ENCODE data around the gene PCNX2. TPM values are rescaled to one million over a fixed set of nuclear protein-coding genes. Genes with fewer than 3 reads are reported as not detected.
"Not testable (repeated sequence)": the region's sequence is repeated elsewhere in the genome, so short reads cannot be mapped to it uniquely, and the experiment has no call there.

Gene PCNX2
- total RNA-seq, 4 donors from 2014 or later = 4.3 to 19.5 (median 9.0) TPM

DNA sequence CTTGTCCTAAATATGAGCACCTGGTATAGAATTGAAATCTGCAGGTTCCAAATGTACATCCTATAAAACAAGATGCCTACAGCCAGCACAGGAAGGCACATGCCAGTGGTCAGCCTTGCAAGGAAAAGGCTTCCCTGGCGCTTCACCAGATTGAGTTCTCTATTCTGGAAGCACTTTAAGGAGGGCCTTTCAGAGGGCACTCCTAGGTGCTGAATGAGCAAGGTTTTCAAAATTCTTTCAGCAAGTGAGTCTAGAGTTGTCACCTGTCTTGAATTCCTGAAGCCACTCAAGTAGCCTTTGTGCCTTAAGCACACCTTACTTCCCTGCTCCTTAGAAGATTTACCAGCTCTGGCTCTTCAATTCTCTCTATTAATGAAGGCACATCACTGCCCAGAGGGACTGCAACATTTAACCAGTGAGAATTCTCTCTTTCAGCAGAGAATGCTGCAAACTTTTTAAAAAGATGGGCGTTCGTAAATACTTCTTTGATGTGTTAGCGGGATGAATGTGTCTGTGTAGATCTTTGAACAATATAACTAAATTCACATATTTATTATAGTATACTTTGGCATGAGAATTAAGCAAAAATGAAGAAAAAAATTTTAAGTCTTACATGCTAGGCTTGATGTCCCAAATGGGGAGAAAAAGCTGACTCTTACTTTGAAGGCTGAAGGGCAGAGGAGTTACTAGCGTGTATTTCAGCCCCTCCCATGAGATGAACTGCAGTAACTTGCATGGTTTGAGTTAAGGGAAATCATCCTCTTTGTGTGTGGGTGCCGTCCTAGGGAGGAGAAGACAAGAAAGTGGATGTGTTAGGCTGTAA lies 183.1 kb downstream of the PCNX2 start:
- intact Hi-C loops (cut with DNase I) = no loop called here
- Histone ChIP-seq H3K9me3 (no peaks in the 10 kb centered on the region), H3K4me1 (peaks cover 26 to 53% (median 27%) of the 10 kb centered on the region in 3 donors), H3K4me3 (no peak overlapping the region), H3K36me3 (no peaks in the 10 kb centered on the region), H3K27me3 (no peaks in the 10 kb centered on the region), H3K27ac (peak overlapping the region; percentile 81 to 85 (median 82))
- no peak for DNase-seq
- TF ChIP-seq, protein P1, sequence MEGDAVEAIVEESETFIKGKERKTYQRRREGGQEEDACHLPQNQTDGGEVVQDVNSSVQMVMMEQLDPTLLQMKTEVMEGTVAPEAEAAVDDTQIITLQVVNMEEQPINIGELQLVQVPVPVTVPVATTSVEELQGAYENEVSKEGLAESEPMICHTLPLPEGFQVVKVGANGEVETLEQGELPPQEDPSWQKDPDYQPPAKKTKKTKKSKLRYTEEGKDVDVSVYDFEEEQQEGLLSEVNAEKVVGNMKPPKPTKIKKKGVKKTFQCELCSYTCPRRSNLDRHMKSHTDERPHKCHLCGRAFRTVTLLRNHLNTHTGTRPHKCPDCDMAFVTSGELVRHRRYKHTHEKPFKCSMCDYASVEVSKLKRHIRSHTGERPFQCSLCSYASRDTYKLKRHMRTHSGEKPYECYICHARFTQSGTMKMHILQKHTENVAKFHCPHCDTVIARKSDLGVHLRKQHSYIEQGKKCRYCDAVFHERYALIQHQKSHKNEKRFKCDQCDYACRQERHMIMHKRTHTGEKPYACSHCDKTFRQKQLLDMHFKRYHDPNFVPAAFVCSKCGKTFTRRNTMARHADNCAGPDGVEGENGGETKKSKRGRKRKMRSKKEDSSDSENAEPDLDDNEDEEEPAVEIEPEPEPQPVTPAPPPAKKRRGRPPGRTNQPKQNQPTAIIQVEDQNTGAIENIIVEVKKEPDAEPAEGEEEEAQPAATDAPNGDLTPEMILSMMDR (IDR thresholded peaks at IDR 0.05) = no peak
- no peak for TF ChIP-seq POLR2A (IDR thresholded peaks at IDR 0.05)
- 68 to 71% methylated on average over 6 of the region's 6 CpGs for WGBS, 2 donors

DNA sequence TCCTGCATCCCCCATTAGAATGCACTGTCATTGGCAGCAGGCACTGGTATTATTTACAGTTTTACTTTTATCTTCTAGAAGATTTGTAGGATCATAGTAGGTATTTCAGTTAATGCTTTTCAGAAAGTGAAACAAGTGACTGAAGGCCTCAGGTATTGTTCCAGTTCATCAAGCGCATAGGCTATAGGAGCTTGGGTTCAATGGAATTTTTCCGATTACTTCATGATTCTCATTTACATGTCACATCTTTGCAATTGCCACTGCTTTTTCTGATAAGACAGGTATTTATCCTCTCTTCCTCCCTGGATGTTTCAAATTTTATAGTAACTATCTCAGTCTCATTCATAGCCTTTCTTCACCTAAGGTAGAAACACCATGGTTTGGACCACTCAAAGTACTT lies 183.8 kb downstream of the PCNX2 start:
- Histone ChIP-seq H3K4me1 (peaks cover 26 to 57% (median 27%) of the 10 kb centered on the region in 3 donors), H3K27ac (peak overlapping the region in 2 of 4 donors; percentile 81 to 83), H3K4me3 (no peak overlapping the region), H3K27me3 (no peaks in the 10 kb centered on the region), H3K36me3 (no peaks in the 10 kb centered on the region), H3K9me3 (no peaks in the 10 kb centered on the region)
- intact Hi-C loops (cut with DNase I) = no loop called here
- DNase-seq = no peak
- no peak for TF ChIP-seq POLR2A (IDR thresholded peaks at IDR 0.05)
- TF ChIP-seq, protein P1 (IDR thresholded peaks at IDR 0.05) = no peak
- 93 to 94% methylated on average over 2 of the region's 2 CpGs for WGBS, 2 donors

DNA sequence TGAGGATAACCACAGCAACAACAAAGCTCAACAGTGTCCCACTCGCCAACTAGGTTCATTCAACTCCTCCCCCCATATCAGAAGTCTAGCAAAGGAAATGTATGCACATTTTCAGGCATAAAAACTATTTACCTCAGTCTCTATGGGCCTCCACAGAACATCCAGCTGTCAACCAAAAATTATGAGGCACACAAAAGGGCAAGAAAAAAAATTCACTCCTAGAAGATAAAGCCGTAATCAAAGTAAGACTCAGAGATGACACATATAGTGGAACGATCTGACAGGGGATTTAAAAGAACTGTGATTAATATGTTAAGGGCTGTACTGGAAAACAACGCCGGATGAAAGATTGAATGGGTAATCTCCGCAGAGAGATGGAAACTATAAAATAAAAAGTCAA lies 186.4 kb downstream of the PCNX2 start:
- H3K27me3 ChIP-seq = no peaks in the 10 kb centered on the region
- DNase-seq = no peak
- H3K36me3 ChIP-seq = no peaks in the 10 kb centered on the region
- intact Hi-C loops (cut with DNase I) = no loop called here
- no peaks in the 10 kb centered on the region for H3K9me3 ChIP-seq
- no peak for TF ChIP-seq POLR2A (IDR thresholded peaks at IDR 0.05)
- TF ChIP-seq, protein P1 (IDR thresholded peaks at IDR 0.05) = no peak
- peaks cover 20 to 46% (median 23%) of the 10 kb centered on the region in 3 donors for H3K4me1 ChIP-seq
- 45 to 64% methylated on average over 5 to 6 of the region's 6 CpGs for WGBS, 2 donors
- no peak overlapping the region for H3K27ac ChIP-seq
- no peak overlapping the region for H3K4me3 ChIP-seq

DNA sequence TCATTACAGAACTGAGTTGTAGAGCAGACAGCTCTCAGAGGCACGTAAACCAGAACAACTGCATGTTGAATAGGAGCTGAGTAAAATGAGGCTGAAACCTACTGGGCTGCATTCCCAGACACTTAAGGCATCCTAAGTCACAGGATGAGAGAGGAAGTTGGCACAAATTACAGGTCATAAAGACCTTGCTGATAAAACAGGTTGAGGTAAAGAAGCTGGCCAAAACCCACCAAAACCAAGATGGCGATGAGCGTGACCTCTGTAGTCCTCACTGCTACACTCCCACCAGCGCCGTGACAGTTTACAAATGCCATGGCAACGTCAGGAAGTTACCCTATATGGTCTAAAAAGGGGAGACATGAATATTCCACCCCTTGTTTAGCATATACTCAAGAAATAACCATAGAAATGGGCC lies 187.8 kb downstream of the PCNX2 start:
- Histone ChIP-seq H3K4me1 (peaks cover 17 to 32% (median 22%) of the 10 kb centered on the region in 3 donors), H3K27ac (peak overlapping the region in 3 of 4 donors; percentile 1 to 20 (median 15))
- H3K27me3 ChIP-seq; H3K36me3 ChIP-seq; H3K9me3 ChIP-seq; DNase-seq; H3K4me3 ChIP-seq; intact Hi-C loops (cut with DNase I): not testable (repeated sequence)
- 72 to 84% methylated on average over 6 of the region's 6 CpGs for WGBS, 2 donors

DNA sequence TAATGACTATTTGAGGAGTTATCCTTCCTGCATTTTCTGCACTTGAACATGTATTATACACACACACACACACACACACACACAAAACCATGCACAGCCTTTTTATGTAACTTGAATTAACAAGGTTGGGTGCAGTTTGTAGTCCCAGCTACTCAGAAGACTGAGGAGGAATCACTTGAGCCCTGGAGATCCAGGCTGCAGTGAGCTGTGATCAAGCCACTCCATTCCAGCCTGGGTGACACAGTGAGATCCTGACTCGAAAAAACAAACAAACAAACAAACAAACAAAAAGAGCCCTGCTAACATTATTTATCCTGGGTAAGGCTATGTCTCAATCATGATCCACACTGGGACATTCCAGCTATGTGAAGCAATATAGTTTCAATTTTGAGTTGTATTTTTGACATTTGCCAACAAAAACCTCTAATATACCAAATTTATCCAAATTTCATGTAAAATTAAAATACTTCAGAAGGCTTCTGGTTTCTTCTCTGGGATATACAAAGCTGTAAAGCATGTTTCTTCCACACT lies 188.3 kb downstream of the PCNX2 start:
- Histone ChIP-seq H3K36me3 (no peaks in the 10 kb centered on the region), H3K27me3 (no peaks in the 10 kb centered on the region), H3K4me1 (peaks cover 12 to 27% (median 17%) of the 10 kb centered on the region in 3 donors), H3K27ac (no peak overlapping the region), H3K9me3 (no peaks in the 10 kb centered on the region), H3K4me3 (no peak overlapping the region)
- 50 to 100% methylated on average over 1 of the region's 1 CpG for WGBS, 2 donors
- no peak for TF ChIP-seq POLR2A (IDR thresholded peaks at IDR 0.05)
- TF ChIP-seq, protein P1 (IDR thresholded peaks at IDR 0.05) = no peak
- no peak for DNase-seq
- intact Hi-C loops (cut with DNase I) = no loop called here

Data from esophagus squamous epithelium (tissue), 5 donors.